ENCODE measurements around the gene KRTAP10-3.

Gene KRTAP10-3

DNA sequence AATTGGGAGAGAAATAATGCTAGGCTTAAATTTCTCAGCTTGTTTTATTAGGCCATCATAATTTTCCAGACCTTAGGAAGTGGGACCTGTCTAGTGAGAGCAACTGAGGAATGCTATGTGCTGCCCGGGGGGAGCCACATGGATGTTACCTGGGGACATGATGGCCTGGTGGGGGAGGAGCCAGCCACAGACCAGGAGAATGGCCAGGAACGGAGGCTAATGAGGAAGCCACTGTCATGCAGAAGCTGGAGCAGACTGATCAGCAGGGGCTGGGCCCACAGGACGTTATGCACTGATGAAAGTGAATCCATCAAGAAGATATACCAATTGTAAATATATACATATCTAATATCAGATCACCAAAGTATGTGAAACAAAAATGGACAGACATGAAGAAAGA, 14.0 kb downstream of the KRTAP10-3 start:
- DNase-seq = no peak

DNA sequence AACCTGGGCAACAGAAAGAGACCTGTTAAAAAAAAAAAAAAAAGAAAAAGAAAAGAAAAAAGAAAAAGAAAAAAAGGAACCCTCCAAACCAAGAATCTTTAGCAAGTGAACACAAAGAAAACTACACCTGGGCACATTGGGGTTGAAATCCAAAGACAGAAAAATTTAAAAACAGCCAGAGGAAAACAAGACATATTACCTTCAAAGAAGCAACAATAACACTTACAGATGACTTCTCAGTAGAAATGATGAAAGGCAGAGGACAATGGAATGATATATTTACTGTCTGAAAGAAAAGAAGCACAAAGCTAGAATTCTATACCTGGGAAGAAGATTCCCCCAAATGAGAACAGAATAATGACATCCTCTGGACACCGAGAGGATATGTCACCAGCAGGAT, 15.9 kb downstream of the KRTAP10-3 start:
- DNase-seq = no peak

DNA sequence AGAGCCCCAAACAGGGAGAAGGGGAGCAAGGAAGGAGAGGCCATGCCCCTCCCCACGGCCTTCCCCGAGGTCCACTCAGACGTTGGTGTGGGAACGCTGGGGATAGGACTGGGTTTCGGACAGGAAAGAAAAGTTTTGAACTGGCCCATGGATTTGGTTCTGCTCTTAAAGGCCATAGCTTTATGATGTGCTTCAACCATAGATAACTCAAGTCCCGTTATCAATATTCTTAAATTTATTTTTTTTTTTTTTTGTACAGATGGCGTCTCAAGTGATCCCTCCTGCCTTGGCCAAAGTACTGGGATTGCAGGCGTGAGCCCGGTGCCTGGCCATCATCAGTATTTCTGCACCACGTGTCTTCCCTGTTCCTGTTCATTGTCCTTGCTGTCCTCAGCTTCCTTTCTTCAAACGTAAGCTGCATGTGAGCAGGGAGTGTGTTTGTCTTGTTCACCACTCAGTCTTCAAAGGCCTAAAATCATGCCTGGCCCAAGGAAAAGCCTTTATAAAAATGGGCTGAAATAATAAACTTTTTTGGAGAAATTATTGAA, 17.8 kb downstream of the KRTAP10-3 start:
- DNase-seq = no peak

DNA sequence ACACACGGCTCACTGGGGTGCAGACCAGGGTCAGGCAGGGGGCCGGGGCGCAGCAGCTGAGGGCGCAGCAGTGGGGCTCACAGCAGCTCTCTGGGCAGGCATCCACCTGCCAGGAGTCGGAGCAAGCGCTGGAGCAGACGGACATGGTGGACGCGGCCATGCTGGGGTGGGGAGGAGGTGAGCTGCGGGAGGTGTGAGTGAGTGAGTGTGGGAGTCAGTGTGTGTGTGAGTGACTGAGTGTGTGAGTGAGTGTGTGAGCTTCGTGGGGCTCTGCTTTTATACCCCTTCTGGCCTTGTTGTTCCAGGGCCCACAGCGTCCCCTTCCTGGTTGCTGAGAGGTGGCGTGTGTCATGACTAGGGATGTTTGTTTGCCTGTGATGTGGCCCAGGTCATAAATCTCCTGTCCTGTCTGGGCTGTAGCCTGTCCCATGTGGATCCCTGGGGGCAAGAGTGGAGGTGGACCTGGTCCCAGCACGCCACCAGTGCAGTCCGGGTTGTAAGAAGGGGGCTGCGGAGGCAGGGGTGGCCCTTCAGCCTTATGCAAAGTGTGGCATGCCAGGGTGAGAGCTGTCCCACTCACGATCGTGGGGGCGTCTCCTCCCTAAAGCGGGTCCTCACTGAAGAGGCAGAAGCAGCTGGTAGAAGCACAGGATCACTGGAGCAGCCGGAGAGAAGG, 18.5 kb downstream of the KRTAP10-3 start, which contains the start of gene KRTAP10-1:
Gene KRTAP10-1, minus strand, starts transcription at position 205 of the 676 bp plus-strand sequence. Its CDS starts 45 bp downstream, at position 160.
- no peak for DNase-seq

DNA sequence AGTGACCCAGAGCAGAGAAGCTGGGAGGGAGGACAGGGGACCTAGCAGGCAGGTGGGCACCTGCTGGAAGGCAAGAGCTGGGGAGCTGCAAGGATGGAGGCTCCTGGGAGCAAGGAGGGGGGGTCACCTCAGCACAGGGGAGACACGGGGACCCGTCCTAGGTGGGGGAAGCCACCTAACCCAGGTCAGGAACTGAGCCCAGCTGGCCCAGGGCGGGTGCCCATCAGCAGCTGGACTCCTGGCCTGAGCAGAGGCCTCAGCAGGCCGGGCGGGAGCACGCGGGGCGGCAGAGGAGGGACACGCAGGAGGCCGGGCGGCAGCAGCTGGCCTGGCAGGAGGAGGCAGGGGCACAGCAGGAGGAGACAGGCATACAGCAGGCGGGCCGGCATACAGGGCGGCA, 19.5 kb downstream of the KRTAP10-3 start:
- DNase-seq = no peak

DNA sequence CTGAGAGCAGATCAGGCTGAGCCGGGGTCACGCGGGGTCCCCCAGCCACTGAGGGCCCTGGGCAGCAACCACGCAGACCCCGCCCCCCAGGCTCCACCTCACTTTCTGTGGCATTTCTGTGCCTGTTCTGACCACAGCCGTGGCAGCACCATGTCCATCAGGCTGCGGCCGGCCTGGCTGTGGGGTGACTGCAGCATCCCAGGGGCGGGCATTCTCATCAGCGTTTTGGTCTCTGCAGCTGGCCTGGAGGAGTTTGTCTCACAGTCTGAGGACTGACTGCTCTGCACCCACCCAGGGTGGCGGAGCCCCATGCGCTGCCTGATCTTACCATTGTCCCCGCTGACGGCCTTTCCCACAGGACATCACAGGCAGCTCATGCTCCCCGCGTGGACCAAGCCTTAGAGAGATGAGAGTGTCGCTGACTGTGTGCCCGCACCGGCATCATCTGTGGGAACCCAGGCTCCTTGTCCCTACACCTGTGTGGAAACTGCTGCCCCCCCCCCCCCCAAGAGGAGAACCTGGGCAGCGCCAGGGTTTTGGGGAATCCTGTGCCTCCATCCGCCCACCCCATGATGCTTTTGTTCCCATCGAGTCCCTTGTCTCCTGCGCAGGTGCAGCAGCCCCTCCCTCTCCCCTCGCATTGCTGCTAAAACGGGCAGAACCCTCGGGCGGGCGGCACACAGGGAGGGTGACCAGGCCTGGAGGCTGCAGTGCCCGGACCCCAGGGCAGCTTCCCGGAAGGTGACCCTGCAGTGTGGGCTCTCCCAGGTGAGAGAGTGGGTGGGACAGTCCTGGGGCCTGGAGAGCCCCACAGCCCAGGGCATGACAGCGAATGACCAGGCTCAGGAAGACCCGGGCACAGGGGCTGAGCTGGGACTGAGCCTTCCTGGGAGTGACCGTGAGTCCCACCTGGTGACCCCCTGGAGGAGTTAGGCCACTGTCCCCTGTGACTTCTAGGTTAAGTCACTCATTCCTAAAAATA, 20.4 kb downstream of the KRTAP10-3 start:
- no peak for DNase-seq

DNA sequence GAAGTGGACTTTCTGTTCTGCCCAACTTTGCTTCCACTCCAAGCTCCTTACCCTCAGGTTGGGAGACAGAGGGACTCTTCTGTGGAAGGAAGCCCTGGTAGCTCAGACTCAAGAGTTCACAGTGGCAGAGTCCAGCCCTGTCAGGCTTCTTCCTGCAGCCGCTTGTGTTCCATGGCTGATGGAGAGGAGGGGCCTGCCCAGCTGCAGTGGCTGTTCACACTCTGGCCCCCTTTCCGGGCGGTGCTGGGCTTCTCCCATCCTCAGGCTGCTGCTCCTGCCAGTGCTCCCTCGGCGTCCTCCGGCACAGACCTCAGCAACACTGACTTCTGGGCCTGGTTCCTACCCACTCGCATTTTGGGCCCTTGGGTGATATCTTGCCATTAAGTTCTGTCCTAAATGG, 22.6 kb downstream of the KRTAP10-3 start:
- no peak for DNase-seq

DNA sequence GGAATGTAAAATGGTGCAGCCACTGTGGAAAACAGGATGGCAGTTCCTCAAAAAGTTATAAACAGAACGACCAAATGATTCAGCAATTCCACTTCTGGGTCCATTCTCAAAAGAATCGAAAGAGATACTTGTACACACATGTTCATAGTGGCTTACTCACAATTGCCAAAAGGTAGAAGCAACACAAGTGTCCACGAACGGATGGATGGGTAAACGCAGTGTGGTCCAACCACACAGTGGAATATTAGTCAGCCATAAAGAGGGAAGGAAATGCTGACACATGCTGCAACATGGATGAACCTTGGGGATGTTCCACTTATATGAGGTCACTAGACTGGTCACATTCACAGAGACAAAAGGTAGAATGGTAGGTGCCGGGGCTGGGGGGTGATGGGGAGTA, 23.9 kb downstream of the KRTAP10-3 start:
- DNase-seq = no peak

DNA sequence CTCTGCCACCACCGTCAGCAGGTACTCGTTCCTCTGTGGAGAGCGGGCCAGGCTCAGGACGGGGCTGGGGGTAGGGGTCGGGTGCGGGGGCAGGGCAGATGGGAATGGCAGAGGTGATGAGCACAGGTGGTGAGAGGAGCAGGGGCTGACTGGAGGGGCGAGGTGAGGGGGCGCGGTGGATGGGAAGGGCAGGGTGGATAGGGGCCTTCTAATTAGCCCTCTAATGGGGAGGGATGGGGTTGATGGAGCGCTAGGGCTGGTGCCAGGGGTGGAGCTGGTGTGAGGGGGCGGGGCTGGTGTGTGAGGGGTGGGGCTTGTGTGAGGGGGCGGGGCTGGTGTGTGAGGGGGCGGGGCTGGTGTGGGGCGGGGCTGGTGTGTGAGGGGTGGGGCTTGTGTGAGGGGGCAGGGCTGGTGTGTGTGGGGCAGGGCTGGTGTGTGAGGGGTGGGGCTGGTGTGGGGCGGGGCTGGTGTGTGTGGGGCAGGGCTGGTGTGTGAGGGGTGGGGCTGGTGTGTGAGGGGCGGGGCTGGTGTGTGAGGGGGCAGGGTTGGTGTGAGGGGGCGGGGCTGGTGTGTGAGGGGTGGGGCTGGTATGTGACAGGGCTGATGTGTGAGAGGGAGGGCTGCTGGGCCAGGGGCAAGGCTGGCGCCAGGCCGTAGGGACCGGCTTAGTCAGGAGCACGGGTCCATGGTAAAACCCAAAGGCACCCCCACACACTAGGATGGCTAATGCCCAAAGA, 24.5 kb downstream of the KRTAP10-3 start:
- no peak for DNase-seq

DNA sequence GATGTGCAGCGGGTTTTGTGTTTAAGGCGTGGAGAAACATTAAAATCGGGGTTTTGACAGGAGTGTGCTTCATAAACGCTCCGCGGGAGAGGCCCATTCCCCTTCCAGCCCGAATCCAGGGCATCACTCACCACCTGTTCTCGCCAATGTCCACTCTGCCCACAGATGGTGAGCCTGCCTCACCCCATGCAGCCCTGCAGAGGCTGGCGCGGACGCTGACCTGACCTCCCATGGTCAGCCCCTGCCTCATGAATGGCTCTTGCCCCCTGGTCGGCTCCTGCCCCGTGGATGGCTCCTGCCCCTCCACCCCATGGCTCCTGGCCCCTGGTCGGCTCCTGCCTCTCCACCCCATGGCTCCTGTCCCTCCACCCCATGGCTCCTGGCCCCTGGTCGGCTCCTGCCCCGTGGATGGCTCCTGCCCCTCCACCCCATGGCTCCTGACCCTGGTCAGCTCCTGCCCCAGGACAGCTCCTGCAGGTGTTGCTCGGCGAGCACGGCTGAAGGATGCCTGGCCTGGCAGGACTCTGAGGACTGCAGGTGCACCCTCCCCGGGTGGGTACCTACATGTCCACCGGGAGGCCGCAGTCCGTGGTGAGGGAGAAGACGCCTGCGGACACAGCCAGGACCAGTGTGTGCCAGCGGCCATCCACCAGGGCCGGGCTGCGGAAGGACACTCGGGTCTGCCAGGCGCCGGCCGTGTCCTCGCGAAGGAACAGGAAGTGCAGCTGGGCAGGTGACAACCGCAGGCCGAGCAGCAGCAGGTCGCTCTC, 25.3 kb downstream of the KRTAP10-3 start:
- no peak for DNase-seq

DNA sequence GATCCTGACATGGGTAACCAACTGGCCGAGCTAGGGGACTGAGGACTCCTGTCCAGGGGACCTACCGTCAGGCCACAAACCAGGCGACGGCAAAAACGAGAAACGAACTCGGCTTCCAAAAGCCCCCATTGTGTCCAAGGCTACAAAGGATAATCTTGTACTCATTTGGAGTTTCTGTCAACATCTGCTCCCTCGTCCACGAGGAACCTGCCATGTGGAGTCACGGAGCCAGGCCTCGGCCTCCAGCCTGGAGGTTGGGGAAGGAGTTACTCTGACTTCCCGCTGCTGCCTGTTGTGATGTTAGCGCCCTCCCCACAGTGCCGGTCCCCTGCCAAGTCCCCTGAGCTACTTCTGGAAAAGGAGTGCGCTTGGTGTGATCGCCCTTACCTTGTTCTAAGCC, 25.9 kb downstream of the KRTAP10-3 start:
- no peak for DNase-seq

DNA sequence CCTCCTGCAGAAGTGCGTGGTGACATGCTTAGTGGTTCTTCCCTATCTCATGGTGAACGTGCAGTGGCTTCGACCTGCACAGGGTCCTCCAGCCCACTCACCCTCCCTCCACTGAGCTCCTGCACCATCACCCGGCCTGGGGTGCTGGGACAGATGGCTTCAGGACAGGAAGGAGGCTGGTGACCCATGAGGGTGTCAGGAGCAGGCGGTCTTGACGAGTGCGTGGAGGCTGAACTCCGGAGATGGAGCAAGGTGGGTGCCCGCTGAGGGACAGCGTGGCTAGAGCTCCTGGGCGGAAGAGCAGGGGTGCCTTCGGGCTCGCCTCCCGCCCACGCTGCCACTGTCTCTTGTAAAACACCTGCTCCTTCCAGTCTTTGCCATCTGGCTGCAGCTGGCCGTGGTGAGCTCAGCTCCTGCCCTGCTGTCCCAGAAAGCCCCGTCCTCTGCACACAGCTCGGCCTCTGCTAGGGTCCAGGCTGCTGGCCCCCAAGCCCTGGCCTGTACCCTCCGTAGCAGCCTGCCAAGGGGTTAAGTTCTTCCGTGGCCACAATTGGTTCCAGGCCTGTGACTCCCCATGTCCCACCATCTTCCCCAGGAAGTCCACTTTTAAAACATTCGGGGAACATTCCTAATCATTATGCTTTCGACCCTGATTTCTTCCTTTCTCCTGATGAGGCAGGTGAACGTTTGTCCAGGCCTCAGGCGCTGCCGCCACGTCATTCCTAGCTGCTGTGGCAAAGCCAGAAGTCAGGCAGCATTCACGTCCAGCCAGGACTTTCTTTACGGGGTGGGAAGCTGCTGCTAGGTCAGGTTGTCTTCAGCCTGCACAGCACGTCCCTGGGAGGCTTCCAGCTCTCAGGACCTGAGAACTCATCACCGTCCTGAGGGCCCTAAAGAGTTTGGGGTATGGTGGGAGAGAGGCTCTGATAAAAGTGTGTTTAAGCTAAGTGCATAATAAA, 26.7 kb downstream of the KRTAP10-3 start:
- DNase-seq = no peak

DNA sequence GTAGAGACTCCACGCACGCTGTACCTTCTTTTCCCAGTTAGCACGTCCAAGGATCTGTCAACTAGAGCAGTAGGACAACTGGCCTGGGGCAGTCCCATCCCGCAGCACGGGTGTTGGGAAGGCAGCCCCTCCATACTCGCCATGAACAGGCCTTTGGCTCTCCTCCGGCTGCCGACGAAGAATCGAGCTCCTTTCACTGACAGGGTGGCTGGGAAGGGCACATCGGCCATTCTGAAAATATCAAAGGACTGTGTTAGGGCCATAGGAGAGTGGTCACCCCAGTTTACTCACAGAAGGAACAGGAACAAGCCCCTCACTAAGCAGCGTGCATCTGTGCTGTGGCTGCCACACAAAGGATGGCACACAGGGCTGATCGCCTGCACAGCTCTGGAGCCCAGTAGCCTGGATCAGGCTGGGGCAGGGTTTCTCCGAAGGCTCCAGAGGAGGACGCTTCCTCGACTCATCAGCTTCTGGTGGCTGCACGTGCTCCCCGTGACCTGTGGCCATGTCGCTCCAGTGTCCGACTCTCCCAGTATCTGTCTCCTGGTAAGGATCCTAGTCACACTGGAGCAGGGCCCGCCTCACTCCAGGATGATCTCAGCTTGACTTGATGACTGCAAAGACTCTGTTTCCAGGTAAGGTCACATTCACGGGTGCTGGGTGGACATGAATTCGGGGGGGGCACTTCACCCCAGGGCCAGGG, 27.5 kb downstream of the KRTAP10-3 start:
- DNase-seq = no peak

DNA sequence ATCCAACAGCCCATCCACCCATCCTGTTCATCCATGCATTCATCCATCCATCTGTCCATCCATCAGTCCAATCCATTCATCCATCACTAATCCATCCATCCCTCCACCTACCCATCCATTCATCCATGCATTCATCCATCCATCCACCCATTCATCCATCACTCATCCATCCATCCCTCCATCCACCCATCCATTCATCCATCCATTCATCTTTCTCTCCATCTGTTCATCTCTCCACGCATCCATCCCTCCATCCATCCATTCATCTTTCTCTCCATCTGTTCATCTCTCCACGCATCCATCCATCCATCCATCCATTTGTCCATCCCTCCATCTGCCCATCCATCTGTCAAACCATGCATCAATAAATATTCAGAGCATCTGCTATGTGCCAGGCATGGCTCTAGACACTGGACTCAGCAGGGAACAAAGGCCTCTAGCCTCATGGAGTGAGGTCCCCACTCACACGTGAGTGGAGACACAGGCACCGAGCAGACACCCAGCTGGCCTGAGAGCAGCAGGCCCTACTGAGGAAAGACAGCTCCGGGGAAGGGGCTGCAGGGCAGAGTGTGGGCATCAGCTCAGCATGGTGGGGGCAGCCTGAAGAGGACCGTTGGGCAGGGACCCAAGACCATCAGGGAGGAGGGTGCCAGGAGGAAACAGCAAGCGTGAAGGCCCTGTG, 28.2 kb downstream of the KRTAP10-3 start:
- DNase-seq = no peak

DNA sequence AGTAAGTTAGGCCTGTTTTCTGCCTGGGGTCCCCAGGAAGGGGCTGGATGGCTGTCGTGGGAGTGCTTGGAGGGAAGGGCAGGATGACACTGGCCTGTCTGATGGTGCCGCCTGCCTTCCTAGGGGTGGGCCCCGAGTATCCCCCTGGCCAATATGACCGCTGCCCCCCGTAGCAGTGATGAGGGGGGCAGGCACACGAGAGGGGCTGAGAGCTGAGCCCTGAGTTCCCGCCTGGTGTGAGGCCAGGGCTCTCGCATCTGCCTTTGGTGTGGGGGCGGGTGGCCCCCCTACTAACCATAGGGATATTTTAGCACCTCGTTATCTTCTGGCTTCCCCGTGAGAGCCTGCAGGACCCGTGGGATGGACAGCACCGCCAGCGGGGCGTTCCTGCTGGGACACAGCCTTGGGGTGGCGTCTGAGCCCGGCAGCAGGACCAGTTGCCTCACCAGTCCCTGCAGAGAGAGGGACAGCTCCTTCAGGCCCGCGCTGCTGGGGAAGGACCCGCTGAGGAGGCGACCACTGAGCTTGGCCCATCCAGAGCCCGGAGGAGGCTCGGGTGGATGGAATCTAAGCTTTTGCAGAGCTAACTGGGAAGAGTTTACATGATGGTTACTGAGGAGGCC, 29.0 kb downstream of the KRTAP10-3 start:
- no peak for DNase-seq

DNA sequence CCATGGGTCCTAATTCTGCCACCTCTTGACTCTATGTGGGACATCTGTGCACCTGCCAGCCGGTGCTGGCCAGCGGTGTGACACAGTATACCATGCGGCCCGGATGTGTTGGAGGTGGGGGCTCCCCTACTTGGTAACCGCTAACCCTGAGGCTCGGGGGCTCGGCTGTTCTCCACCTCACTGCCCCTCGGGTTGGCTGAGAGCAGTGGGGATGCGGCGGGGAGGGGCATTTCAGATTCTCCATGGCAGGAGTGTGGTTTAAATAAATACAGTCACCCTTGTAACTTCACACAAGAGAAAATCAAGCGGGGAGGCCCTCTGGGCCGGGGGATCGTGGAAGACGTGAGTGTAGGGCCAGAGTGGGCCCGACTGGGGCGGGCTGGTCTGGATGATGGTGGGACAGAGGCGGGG, 29.6 kb downstream of the KRTAP10-3 start:
- no peak for DNase-seq

DNA sequence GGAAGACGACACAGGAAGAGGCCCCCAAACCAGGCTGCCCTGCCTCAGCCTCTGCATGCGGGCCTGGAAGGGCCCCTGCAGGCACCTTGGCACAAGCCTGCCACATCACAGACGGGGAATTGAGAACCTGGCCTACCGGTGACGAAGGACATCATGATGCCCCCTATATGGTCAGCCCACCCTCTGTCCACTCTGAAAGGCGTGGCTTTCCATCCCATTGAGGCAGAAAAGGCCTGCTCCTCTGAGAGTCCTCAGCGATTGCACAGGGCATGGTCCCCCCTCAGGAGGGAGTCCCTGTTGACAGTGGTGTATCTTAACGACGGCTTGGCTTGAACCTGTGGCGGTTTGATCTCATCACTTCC, 30.0 kb downstream of the KRTAP10-3 start:
- DNase-seq = no peak

DNA sequence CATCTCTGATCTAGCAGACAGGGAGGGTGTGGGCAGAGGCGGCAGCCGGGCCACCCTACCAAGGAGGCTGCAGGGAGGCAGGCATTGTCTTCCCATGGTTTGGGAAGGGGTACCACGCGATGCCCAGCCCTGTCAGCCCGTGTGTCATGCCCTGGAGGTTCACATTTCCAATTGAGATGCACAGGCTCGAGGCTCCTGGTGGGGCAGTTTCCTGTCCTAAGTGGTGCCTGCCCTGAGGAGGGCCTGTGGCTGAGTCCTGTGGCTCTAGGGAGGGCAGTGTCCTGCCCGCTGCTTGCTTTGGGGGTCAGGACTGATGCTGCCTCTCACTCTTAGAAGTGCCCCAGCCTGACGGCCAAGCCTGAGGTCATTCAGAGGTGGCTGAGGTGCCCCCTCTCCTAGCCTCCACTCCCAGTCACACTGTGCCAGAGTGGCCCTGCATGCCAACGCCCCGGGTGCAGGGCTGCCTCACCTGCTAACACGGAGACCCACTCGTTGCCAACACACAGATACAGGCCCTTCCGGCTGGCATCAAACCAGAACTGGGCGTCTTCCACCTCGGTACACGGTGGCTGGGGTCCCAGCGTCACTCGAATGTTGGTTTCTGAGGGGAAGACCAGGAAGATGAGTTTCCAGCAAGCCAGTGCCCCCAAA, 30.5 kb downstream of the KRTAP10-3 start:
- DNase-seq = no peak
